ENCODE measurements around the gene INTS7. TPM values are rescaled to one million over a fixed set of nuclear protein-coding genes. Genes with fewer than 3 reads are reported as not detected.

The INTS7 gene
- total RNA-seq, 1 experiment from 2014 or later: 35.5 TPM

DNA sequence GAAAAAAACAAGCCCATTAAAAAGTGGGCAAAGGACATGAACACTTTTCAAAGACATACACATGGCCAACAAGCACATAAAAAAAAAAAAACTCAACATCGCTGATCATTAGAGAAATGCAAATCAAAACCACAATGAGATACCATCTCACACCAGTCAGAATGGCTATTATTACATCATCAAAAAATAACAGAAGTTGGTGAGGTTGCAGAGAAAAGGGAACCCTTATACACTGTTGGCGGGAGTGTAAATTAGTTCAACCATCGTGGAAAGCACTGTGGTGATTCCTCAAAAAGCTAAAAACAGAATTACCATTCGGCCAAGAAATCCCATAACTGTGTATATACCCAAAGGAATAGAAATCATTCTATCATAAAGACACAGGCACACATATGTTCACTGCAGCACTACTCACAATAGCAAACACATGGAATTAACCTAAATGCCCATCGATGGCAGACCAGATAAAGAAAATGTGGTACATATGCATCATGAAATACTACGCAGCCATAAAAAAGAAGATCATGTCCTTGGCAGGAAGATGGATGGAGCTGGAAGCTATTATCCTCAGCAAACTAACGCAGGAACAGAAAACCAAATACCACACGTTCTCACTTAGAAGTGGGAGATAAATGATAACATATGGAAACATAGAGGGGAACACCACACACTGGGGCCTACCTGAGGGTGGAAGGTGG, 70.1 kb downstream of the INTS7 start:
- ATAC-seq (no peak), DNase-seq (ENCODE audit: low read depth, low spot score) (no peak)
- CTCF ChIA-PET: no interaction called here
- BruUV-seq (replicated peaks): no TSS peak
- Histone ChIP-seq H3K27me3 (ENCODE audit: control insufficient read depth, insufficient read depth, low read length) (no peaks in the 10 kb centered on the region), H3K4me3 (ENCODE audit: low read depth in 2 of 2, low read length in 2 of 2) (no peak overlapping the region), H3K9me3 (ENCODE audit: control insufficient read depth, insufficient read depth, low read depth, low read length) (no peaks in the 10 kb centered on the region), H3K27ac (ENCODE audit: low read length) (no peak overlapping the region), H3K4me1 (ENCODE audit: control insufficient read depth, insufficient read depth, low read length) (no peaks in the 10 kb centered on the region), H3K36me3 (ENCODE audit: control insufficient read depth, insufficient read depth, low read length) (no peaks in the 10 kb centered on the region; the same call in 1 of the 2 replicates)
- intact Hi-C loops (cut with micrococcal nuclease; ENCODE audit: unreplicated experiment): no loop called here
- in situ Hi-C loops (cut with HindIII; ENCODE audit: low pct_unique_long_range_greater_than_20kb, low sequenced_read_pairs): no loop called here
- TF ChIP-seq, protein P1, sequence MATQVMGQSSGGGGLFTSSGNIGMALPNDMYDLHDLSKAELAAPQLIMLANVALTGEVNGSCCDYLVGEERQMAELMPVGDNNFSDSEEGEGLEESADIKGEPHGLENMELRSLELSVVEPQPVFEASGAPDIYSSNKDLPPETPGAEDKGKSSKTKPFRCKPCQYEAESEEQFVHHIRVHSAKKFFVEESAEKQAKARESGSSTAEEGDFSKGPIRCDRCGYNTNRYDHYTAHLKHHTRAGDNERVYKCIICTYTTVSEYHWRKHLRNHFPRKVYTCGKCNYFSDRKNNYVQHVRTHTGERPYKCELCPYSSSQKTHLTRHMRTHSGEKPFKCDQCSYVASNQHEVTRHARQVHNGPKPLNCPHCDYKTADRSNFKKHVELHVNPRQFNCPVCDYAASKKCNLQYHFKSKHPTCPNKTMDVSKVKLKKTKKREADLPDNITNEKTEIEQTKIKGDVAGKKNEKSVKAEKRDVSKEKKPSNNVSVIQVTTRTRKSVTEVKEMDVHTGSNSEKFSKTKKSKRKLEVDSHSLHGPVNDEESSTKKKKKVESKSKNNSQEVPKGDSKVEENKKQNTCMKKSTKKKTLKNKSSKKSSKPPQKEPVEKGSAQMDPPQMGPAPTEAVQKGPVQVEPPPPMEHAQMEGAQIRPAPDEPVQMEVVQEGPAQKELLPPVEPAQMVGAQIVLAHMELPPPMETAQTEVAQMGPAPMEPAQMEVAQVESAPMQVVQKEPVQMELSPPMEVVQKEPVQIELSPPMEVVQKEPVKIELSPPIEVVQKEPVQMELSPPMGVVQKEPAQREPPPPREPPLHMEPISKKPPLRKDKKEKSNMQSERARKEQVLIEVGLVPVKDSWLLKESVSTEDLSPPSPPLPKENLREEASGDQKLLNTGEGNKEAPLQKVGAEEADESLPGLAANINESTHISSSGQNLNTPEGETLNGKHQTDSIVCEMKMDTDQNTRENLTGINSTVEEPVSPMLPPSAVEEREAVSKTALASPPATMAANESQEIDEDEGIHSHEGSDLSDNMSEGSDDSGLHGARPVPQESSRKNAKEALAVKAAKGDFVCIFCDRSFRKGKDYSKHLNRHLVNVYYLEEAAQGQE (IDR thresholded peaks at IDR 0.05; ENCODE audit: insufficient read depth in 1 of 2, low read depth in 2 of 2, low read length in 1 of 2): no peak
- TF ChIP-seq, protein P2, sequence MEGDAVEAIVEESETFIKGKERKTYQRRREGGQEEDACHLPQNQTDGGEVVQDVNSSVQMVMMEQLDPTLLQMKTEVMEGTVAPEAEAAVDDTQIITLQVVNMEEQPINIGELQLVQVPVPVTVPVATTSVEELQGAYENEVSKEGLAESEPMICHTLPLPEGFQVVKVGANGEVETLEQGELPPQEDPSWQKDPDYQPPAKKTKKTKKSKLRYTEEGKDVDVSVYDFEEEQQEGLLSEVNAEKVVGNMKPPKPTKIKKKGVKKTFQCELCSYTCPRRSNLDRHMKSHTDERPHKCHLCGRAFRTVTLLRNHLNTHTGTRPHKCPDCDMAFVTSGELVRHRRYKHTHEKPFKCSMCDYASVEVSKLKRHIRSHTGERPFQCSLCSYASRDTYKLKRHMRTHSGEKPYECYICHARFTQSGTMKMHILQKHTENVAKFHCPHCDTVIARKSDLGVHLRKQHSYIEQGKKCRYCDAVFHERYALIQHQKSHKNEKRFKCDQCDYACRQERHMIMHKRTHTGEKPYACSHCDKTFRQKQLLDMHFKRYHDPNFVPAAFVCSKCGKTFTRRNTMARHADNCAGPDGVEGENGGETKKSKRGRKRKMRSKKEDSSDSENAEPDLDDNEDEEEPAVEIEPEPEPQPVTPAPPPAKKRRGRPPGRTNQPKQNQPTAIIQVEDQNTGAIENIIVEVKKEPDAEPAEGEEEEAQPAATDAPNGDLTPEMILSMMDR (IDR thresholded peaks at IDR 0.05): no peak
- TF ChIP-seq SIN3A (IDR thresholded peaks at IDR 0.05; ENCODE audit: borderline replicate concordance, insufficient read depth, low read depth, low read length) (no peak), TCF7L2 (IDR thresholded peaks at IDR 0.05; ENCODE audit: low read depth, low read length) (no peak), POLR2AphosphoS5 (IDR thresholded peaks at IDR 0.05; ENCODE audit: low read depth, low read length) (no peak)
- POLR2A ChIA-PET: no interaction called here

DNA sequence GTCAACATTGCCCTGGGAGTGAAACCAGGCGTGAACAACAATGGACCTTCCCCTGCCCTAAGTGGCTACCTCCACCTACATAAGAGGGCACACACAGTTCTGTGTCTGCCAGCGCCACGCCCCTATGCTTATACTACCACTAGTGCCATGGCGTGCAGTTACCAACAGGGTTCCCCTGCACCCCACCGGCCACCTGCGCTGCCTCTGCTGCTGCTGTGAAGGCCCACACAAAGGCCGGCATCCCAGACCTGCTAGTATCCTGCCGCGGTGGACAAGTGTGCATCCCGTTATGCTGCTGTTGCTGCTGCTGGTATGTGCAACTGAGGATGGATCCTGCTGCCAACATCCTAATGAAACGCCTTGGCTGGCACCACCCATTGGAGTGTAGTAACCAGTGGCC, 75.7 kb downstream of the INTS7 start:
- H3K4me1 ChIP-seq (ENCODE audit: control insufficient read depth, insufficient read depth, low read length): no peaks in the 10 kb centered on the region
- DNase-seq (ENCODE audit: low read depth, low spot score): no peak
- no peaks in the 10 kb centered on the region for H3K9me3 ChIP-seq (ENCODE audit: control insufficient read depth, insufficient read depth, low read depth, low read length)
- ChIA-PET CTCF (no interaction called here), POLR2A (no interaction called here)
- no TSS peak for BruUV-seq (replicated peaks)
- TF ChIP-seq SIN3A (IDR thresholded peaks at IDR 0.05; ENCODE audit: borderline replicate concordance, insufficient read depth, low read depth, low read length) (no peak), POLR2AphosphoS5 (IDR thresholded peaks at IDR 0.05; ENCODE audit: low read depth, low read length) (no peak), TCF7L2 (IDR thresholded peaks at IDR 0.05; ENCODE audit: low read depth, low read length) (no peak)
- TF ChIP-seq, protein P1 (IDR thresholded peaks at IDR 0.05; ENCODE audit: insufficient read depth in 1 of 2, low read depth in 2 of 2, low read length in 1 of 2): no peak
- TF ChIP-seq, protein P2 (IDR thresholded peaks at IDR 0.05): no peak
- in situ Hi-C loops (cut with HindIII; ENCODE audit: low pct_unique_long_range_greater_than_20kb, low sequenced_read_pairs): no loop called here
- no peaks in the 10 kb centered on the region for H3K27me3 ChIP-seq (ENCODE audit: control insufficient read depth, insufficient read depth, low read length)
- ATAC-seq: no peak
- H3K36me3 ChIP-seq (ENCODE audit: control insufficient read depth, insufficient read depth, low read length): peaks cover 3% of the 10 kb centered on the region; the same call in 1 of the 2 replicates
- no peak overlapping the region for H3K27ac ChIP-seq (ENCODE audit: low read length)
- H3K4me3 ChIP-seq (ENCODE audit: low read depth in 2 of 2, low read length in 2 of 2): no peak overlapping the region
- intact Hi-C loops (cut with micrococcal nuclease; ENCODE audit: unreplicated experiment): no loop called here
